Loucy (cell line): ENCODE results near the gene IL1RN.

ENCODE experiments used
- H2AFZ ChIP-seq: fragments of 200-600 bp; sonication (generic); 2 replicates; pipeline ENCODE4 v1.6.0; 2016; ENCODE audit warnings: antibody characterized with exemption, mild to moderate bottlenecking, low read length, moderate library complexity
- H3F3A ChIP-seq: fragments of 200-600 bp; 2 replicates; pipeline ENCODE4 v1.6.0; 2016; ENCODE audit warnings: antibody characterized with exemption, low read depth, mild to moderate bottlenecking
- H3K27me3 ChIP-seq: fragments of 200-600 bp; sonication (generic); 2 replicates; pipeline ENCODE4 v1.6.1; 2014; ENCODE audit warnings: low read length, mild to moderate bottlenecking; ENCODE audit not compliant: insufficient read depth, poor library complexity, severe bottlenecking
- H3K36me3 ChIP-seq: fragments of 200-600 bp; sonication (generic); 2 replicates; pipeline ENCODE4 v1.6.1; 2016; ENCODE audit warnings: low read length; ENCODE audit not compliant: insufficient read depth
- H3K4me1 ChIP-seq: fragments of 200-600 bp; sonication (generic); 2 replicates; pipeline ENCODE4 v1.5.1; 2014; ENCODE audit warnings: low read length, mild to moderate bottlenecking; ENCODE audit not compliant: insufficient read depth, poor library complexity, severe bottlenecking
- H3K4me2 ChIP-seq: fragments of 200-600 bp; sonication (generic); 2 replicates; pipeline ENCODE4 v1.6.0; 2014; ENCODE audit warnings: antibody characterized with exemption, low read length, low read depth, mild to moderate bottlenecking; ENCODE audit not compliant: poor library complexity, severe bottlenecking
- H3K4me3 ChIP-seq: fragments of 200-600 bp; sonication (generic); 2 replicates; pipeline ENCODE4 v1.5.1; 2014; ENCODE audit warnings: low read length, mild to moderate bottlenecking, mixed read lengths; ENCODE audit not compliant: poor library complexity, severe bottlenecking
- H3K79me2 ChIP-seq: fragments of 200-600 bp; sonication (generic); 2 replicates; pipeline ENCODE4 v1.6.1; 2014; ENCODE audit warnings: low read length; ENCODE audit not compliant: insufficient read depth
- H3K9ac ChIP-seq: fragments of 200-600 bp; sonication (generic); 2 replicates; pipeline ENCODE4 v1.6.0; 2014; ENCODE audit warnings: mild to moderate bottlenecking, low read depth, low read length, moderate library complexity; ENCODE audit not compliant: poor library complexity, severe bottlenecking
- H3K9me2 ChIP-seq: fragments of 200-600 bp; sonication (generic); replicated peaks from 2 replicates; pipeline ENCODE4 v1.6.1; 2016; ENCODE audit warnings: low read depth, low read length, mixed read lengths
- H3K9me3 ChIP-seq: fragments of 200-600 bp; sonication (generic); 2 replicates; pipeline ENCODE4 v1.6.1; 2014; ENCODE audit warnings: mild to moderate bottlenecking, antibody characterized with exemption, low read length, low read depth; ENCODE audit not compliant: insufficient read depth
- H4K20me1 ChIP-seq: fragments of 200-600 bp; sonication (generic); 2 replicates; pipeline ENCODE4 v1.6.0; 2014; ENCODE audit warnings: antibody characterized with exemption, low read length, mild to moderate bottlenecking; ENCODE audit not compliant: insufficient read depth, poor library complexity, severe bottlenecking
- EZH2phosphoT487 ChIP-seq: fragments of 200-600 bp; IDR thresholded peaks from 2 replicates; pipeline ENCODE4 v1.6.1; 2018; ENCODE audit warnings: antibody characterized with exemption, mild to moderate bottlenecking, moderate library complexity, borderline replicate concordance
- TF ChIP-seq, protein P1 (sequence below): fragments of 200-600 bp; sonication (generic); conservative IDR thresholded peaks from 2 replicates; pipeline ENCODE4 v1.5.1; 2014; ENCODE audit warnings: mild to moderate bottlenecking, antibody characterized with exemption, low read length

IL1RN gene

DNA sequence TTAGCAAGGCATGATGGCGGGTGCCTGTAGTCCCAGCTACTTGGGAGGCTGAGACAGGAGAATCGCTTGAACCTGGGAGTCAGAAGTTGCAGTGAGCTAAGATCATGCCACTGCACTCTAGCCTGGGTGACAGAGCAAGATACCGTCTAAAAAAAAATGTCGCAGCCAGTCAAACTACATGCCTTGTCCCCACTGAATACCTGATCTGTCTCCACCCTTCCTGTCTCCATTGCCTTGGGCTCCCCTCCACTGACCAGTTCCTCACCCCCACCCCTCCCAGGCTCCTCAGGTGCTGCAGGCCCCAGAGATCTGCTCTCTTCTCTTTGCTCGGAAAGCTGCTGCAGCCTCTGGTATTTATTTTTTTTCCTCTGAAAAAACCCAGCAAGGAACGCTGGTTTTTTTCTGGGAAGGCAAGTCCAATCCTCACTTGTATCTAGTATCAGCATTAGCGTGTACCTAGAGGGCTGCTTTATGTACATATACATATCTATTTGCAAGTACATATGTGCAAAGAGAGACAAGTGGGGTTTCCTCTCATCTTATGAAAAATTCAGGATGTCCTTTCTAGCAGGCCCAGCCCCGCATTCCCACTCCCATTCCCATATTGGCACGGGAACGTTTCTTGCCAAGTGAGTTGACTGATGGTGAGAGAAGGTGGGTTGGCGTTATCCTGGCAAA is 50.8 kb downstream of the IL1RN start:
- Histone ChIP-seq H4K20me1 (peaks cover 80% of the 10 kb centered on the region), H3K27me3 (no peaks in the 10 kb centered on the region), H3K79me2 (peaks cover 93% of the 10 kb centered on the region), H3K4me1 (peaks cover 79% of the 10 kb centered on the region), H3K4me3 (peak overlapping the region; percentile 48), H3K9me2 (no peaks in the 10 kb centered on the region), H3K9ac (peak overlapping the region; percentile 24), H3K4me2 (peak overlapping the region; percentile 100), H3K9me3 (no peaks in the 10 kb centered on the region), H2AFZ (no peak overlapping the region), H3F3A (no peaks in the 10 kb centered on the region), H3K36me3 (peaks cover 6% of the 10 kb centered on the region; the same call in 1 of the 2 replicates)
- TF ChIP-seq, protein P1, sequence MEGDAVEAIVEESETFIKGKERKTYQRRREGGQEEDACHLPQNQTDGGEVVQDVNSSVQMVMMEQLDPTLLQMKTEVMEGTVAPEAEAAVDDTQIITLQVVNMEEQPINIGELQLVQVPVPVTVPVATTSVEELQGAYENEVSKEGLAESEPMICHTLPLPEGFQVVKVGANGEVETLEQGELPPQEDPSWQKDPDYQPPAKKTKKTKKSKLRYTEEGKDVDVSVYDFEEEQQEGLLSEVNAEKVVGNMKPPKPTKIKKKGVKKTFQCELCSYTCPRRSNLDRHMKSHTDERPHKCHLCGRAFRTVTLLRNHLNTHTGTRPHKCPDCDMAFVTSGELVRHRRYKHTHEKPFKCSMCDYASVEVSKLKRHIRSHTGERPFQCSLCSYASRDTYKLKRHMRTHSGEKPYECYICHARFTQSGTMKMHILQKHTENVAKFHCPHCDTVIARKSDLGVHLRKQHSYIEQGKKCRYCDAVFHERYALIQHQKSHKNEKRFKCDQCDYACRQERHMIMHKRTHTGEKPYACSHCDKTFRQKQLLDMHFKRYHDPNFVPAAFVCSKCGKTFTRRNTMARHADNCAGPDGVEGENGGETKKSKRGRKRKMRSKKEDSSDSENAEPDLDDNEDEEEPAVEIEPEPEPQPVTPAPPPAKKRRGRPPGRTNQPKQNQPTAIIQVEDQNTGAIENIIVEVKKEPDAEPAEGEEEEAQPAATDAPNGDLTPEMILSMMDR, result no peak
- TF ChIP-seq EZH2phosphoT487, result no peak

DNA sequence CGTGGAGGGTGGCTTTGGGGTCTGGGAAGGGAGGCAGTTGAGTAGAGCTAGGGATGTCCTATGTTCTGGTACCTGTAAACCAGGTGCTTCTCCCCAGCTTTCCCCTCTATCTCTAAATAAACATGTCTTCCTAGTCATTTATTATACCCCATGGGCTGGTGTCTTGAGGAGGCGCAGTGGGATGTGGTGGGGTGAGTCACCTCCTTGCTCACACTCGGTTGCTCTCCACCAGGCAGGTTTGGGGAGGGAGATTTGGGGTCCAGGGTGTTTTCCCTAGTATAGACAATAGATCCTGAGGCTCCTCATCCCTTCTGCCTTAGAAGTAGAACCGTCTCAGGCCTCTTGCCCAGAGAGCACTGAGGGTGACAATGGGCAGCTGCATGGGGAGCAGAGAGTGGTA is 51.5 kb downstream of the IL1RN start:
- no peaks in the 10 kb centered on the region for H3K27me3 ChIP-seq
- no peak overlapping the region for H2AFZ ChIP-seq
- H3F3A ChIP-seq, result no peaks in the 10 kb centered on the region
- H3K4me2 ChIP-seq, result peak overlapping the region; percentile 100
- no peaks in the 10 kb centered on the region for H3K9me3 ChIP-seq
- peaks cover 13% of the 10 kb centered on the region; the same call in 1 of the 2 replicates for H3K36me3 ChIP-seq
- H4K20me1 ChIP-seq, result peaks cover 87% of the 10 kb centered on the region
- H3K9me2 ChIP-seq, result no peaks in the 10 kb centered on the region
- H3K4me1 ChIP-seq, result peaks cover 82% of the 10 kb centered on the region
- H3K4me3 ChIP-seq, result peak overlapping the region; percentile 48
- peaks cover 100% of the 10 kb centered on the region for H3K79me2 ChIP-seq
- no peak for TF ChIP-seq EZH2phosphoT487
- TF ChIP-seq, protein P1, result no peak
- H3K9ac ChIP-seq, result peak overlapping the region; percentile 24

DNA sequence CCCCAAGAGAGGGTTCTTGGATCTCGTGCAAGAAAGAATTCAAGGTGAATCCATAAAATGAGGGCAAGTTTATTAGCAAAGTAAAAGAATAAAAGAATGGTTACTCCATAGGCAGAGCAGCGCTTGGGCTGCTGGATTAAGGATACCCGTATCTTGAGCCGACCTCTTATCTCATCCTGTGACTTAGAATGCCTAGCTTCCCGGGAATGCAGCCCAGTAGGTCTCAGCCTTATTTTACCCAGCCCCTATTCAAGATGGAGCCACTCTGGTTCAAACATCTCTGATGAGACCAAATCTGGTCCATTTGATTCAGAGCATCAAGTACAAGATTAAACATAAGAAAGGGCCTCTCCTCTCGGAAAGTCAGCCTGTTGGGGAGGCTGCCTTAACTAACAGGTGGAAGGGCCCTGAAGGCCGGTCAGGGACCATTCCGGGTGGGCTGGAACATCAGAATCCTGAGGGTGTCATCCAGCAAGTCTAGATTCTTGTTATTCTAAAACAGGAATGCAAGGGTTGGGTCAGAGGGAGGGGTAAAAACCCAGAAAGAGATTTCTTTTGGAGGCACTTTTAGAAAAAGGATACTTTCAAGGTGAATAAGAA is 52.1 kb downstream of the IL1RN start:
- H3K9me3 ChIP-seq, result no peaks in the 10 kb centered on the region
- peak overlapping the region; percentile 100 for H3K4me2 ChIP-seq
- no peaks in the 10 kb centered on the region for H3K27me3 ChIP-seq
- H3K36me3 ChIP-seq, result peaks cover 16% of the 10 kb centered on the region; the same call in 1 of the 2 replicates
- H3K79me2 ChIP-seq, result peaks cover 100% of the 10 kb centered on the region
- H3F3A ChIP-seq, result no peaks in the 10 kb centered on the region
- TF ChIP-seq, protein P1, result no peak
- TF ChIP-seq EZH2phosphoT487, result no peak
- peaks cover 84% of the 10 kb centered on the region for H3K4me1 ChIP-seq
- peak overlapping the region; percentile 24 for H3K9ac ChIP-seq
- no peaks in the 10 kb centered on the region for H3K9me2 ChIP-seq
- H3K4me3 ChIP-seq, result peak overlapping the region; percentile 54
- H2AFZ ChIP-seq, result no peak overlapping the region
- H4K20me1 ChIP-seq, result peaks cover 93% of the 10 kb centered on the region
